B cell (primary cell): Measurements from ENCODE around the gene MAP2K5. TPM values are rescaled to one million over a fixed set of nuclear protein-coding genes. Genes with fewer than 3 reads are reported as not detected.

Experiments
- ATAC-seq: fragments of 200-7000 bp; cut with Tn5 transposase; one replicate; pipeline ENCODE4 v1.10.0; 2021; ENCODE audit warnings: low read depth, mild to moderate bottlenecking, moderate number of reproducible peaks, moderate library complexity
- CTCF ChIA-PET: fragments of 350-600 bp; sonication (Branson Sonifier 250); formaldehyde crosslinking; loops from one replicate; lab custom pipeline; 2021; ENCODE audit warnings: antibody characterized with exemption, inconsistent platforms; lab: Charles Lee
- POLR2A ChIA-PET: fragments of 350-600 bp; sonication (Branson Sonifier 250); formaldehyde crosslinking; loops from one replicate; lab custom pipeline; 2021; ENCODE audit warnings: antibody characterized with exemption; lab: Charles Lee
- DNase-seq: peaks from one replicate; pipeline ENCODE4 v3.0.0; 2013
- H2AFZ ChIP-seq: 2 replicates; pipeline ENCODE4 v1.6.1; 2012; ENCODE audit warnings: mild to moderate bottlenecking, low read depth, low read length; ENCODE audit not compliant: insufficient read depth, poor library complexity, severe bottlenecking
- H3K27ac ChIP-seq, 2 donors: 1 replicate in 1 of 2; 2 replicates in 1 of 2; pipeline ENCODE4 v1.5.1; 2012 to 2013; ENCODE audit warnings: low read length in 2 of 2, mild to moderate bottlenecking in 2 of 2, moderate library complexity in 1 of 2
- H3K27me3 ChIP-seq, 4 experiments: fragments of 200-600 bp in 1 of 4; sonication (generic) in 1 of 4; replicated peaks in 1 of 4; 1 replicate in 2 of 4; 2 replicates in 2 of 4; pipeline versions ENCODE4 v1.6.1 to v1.7.0; 2013 to 2016; ENCODE audit warnings: low read length in 3 of 4, mild to moderate bottlenecking in 2 of 4, mixed read lengths in 1 of 4, moderate library complexity in 1 of 4; ENCODE audit not compliant: insufficient read depth in 4 of 4, control insufficient read depth in 3 of 4; ENCODE audit errors: control extremely low read depth in 1 of 4
- H3K36me3 ChIP-seq, 2 experiments: replicated peaks in 1 of 2; 1 replicate in 1 of 2; 2 replicates in 1 of 2; pipeline versions ENCODE4 v1.6.1 to v1.7.1; 2013; ENCODE audit warnings: low read length in 1 of 2; ENCODE audit not compliant: insufficient read depth in 2 of 2, control insufficient read depth in 1 of 2; ENCODE audit errors: control extremely low read depth in 1 of 2, extremely low read depth in 1 of 2
- H3K4me1 ChIP-seq, 2 donors: fragments of 200-600 bp in 1 of 2; sonication (generic) in 1 of 2; 1 replicate in 1 of 2; 2 replicates in 1 of 2; pipeline versions ENCODE4 v1.5.1 to v1.6.1; 2013 to 2017; ENCODE audit warnings: low read length in 2 of 2; ENCODE audit not compliant: control insufficient read depth in 2 of 2, insufficient read depth in 2 of 2
- H3K4me2 ChIP-seq: replicated peaks from 2 replicates; pipeline ENCODE3; 2012; ENCODE audit warnings: mild to moderate bottlenecking, low read depth, low read length; ENCODE audit not compliant: poor library complexity, severe bottlenecking
- H3K4me3 ChIP-seq, 5 experiments: fragments of 200-600 bp in 1 of 5; sonication (generic) in 1 of 5; 1 replicate in 3 of 5; 2 replicates in 2 of 5; pipeline versions ENCODE4 v1.5.1 to v1.7.0; 2011 to 2016; ENCODE audit warnings: low read length in 4 of 5, mild to moderate bottlenecking in 4 of 5, low read depth in 2 of 5, control low read depth in 1 of 5, moderate library complexity in 1 of 5; ENCODE audit not compliant: insufficient read depth in 1 of 5; ENCODE audit errors: control extremely low read depth in 1 of 5, extremely low read depth in 1 of 5
- H3K79me2 ChIP-seq: fragments of 200-600 bp; sonication (generic); one replicate; pipeline ENCODE4 v1.6.0; 2016; ENCODE audit warnings: low read length; ENCODE audit not compliant: control insufficient read depth, insufficient read depth
- H3K9ac ChIP-seq: fragments of 200-600 bp; sonication (generic); 2 replicates; pipeline ENCODE4 v1.6.1; 2017; ENCODE audit warnings: mild to moderate bottlenecking, low read length, moderate library complexity
- H3K9me3 ChIP-seq, 3 donors: one replicate each; pipeline versions ENCODE4 v1.6.1 to v1.7.1; 2013; ENCODE audit warnings: low read length in 2 of 3; ENCODE audit not compliant: control insufficient read depth in 2 of 3, insufficient read depth in 1 of 3; ENCODE audit errors: control extremely low read depth in 1 of 3
- H4K20me1 ChIP-seq: 2 replicates; pipeline ENCODE4 v1.6.0; 2012; ENCODE audit warnings: mild to moderate bottlenecking, low read length; ENCODE audit not compliant: insufficient read depth, control insufficient read depth, poor library complexity, severe bottlenecking
- H3K27ac Mint-ChIP-seq: one replicate; pipeline ENCODE4 v1.8.0; 2021; ENCODE audit warnings: mixed read lengths
- H3K27me3 Mint-ChIP-seq: one replicate; pipeline ENCODE4 v1.8.0; 2021; ENCODE audit warnings: mixed read lengths
- H3K4me1 Mint-ChIP-seq: one replicate; pipeline ENCODE4 v1.8.0; 2021; ENCODE audit warnings: mixed read lengths
- H3K4me3 Mint-ChIP-seq: one replicate; pipeline ENCODE4 v1.8.0; 2021; ENCODE audit warnings: mixed read lengths
- H3K9me3 Mint-ChIP-seq: one replicate; pipeline ENCODE4 v1.8.0; 2022; ENCODE audit warnings: mixed read lengths; ENCODE audit not compliant: insufficient read depth
- EZH2 ChIP-seq: IDR thresholded peaks from 2 replicates; pipeline ENCODE4 v1.6.1; 2012; ENCODE audit warnings: borderline replicate concordance, low read depth, mild to moderate bottlenecking, moderate library complexity, low read length; ENCODE audit not compliant: insufficient read depth, poor library complexity, severe bottlenecking
- WGBS: methylation state at CpG from one replicate; pipeline ENCODE4 v1.1.5; 2013; ENCODE audit warnings: missing lambda C conversion rate; ENCODE audit not compliant: insufficient coverage; 5-methylcytosine and 5-hydroxymethylcytosine counted together
- intact Hi-C: fragments of 100-400 bp; cut with micrococcal nuclease; formaldehyde crosslinking; loops from one replicate; pipeline ENCODE4 v1.10.0; 2022
- polyA plus RNA-seq: library from polyadenylated mRNA; depleted of rRNA; stranded (reverse); fragments of >200 nt; gene quantifications from 2 replicates; pipeline ENCODE4 v1.2.3, GENCODE V29; 2012
- total RNA-seq, 2 donors: library from RNA; stranded (reverse); fragments of 120-200 nt in 1 of 2; gene quantifications; 1 replicate in 1 of 2; 2 replicates in 1 of 2; pipeline versions ENCODE4 v1.2.3 to v1.2.4, GENCODE V29; 2013 to 2022
- TF ChIP-seq, protein P1 (sequence below): fragments of 200-600 bp; IDR thresholded peaks from one replicate; pipeline ENCODE4 v1.8.0; 2022; ENCODE audit warnings: antibody characterized with exemption, mild to moderate bottlenecking

MAP2K5 gene
- total and polyA plus RNA-seq, 2 donors (not counting 1 experiment from before 2014, with no cell fraction given): 11.1 to 40.0 TPM

DNA sequence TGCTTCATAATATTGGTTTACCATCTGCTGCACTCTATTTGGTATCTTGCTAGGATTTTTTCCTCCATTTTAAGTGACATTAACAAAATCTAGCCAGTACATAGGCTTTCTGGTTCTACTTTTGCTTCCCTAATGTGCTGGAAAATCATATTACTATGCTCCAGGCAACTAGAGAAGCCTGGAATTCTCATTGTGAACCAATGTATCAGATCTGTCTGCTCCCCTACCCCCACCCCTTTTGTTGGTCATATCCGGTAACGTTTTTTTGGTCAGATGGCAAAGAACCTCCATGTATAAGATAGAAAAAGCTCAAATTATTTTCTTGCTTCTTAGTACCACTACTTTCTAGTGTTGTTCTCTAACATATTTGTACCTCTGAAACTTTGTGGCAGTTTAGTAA, 17.1 kb downstream of the MAP2K5 start:
- no CpG with 5 or more reads among the region's 2 CpGs for WGBS
- Histone ChIP-seq H3K27ac (no peak overlapping the region), H3K9ac (no peak overlapping the region), H3K4me3 (no peak overlapping the region), H4K20me1 (peaks cover 5% of the 10 kb centered on the region), H3K27me3 (no peaks in the 10 kb centered on the region), H3K4me1 (peaks cover 0 to 4% of the 10 kb centered on the region in 2 donors), H3K36me3 (no peaks in the 10 kb centered on the region), H3K4me2 (no peak overlapping the region), H2AFZ (no peak overlapping the region), H3K9me3 (no peaks in the 10 kb centered on the region), H3K79me2 (peaks cover 4% of the 10 kb centered on the region)
- intact Hi-C loops: no loop called here
- CTCF ChIA-PET: no interaction called here
- TF ChIP-seq, protein P1, sequence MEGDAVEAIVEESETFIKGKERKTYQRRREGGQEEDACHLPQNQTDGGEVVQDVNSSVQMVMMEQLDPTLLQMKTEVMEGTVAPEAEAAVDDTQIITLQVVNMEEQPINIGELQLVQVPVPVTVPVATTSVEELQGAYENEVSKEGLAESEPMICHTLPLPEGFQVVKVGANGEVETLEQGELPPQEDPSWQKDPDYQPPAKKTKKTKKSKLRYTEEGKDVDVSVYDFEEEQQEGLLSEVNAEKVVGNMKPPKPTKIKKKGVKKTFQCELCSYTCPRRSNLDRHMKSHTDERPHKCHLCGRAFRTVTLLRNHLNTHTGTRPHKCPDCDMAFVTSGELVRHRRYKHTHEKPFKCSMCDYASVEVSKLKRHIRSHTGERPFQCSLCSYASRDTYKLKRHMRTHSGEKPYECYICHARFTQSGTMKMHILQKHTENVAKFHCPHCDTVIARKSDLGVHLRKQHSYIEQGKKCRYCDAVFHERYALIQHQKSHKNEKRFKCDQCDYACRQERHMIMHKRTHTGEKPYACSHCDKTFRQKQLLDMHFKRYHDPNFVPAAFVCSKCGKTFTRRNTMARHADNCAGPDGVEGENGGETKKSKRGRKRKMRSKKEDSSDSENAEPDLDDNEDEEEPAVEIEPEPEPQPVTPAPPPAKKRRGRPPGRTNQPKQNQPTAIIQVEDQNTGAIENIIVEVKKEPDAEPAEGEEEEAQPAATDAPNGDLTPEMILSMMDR: no peak
- TF ChIP-seq EZH2: no peak
- no peaks in the 10 kb centered on the region for H3K27me3 Mint-ChIP-seq
- H3K4me3 Mint-ChIP-seq: no peak overlapping the region
- no peak for DNase-seq
- POLR2A ChIA-PET: interaction anchor here (0.5 kb wide), 1 partner anchor 17 kb away, joined by 4 read pairs; no protein-coding TSS in a partner anchor
- ATAC-seq: no peak
- H3K9me3 Mint-ChIP-seq: no peaks in the 10 kb centered on the region
- H3K27ac Mint-ChIP-seq: no peak overlapping the region
- H3K4me1 Mint-ChIP-seq: peaks cover 20% of the 10 kb centered on the region

DNA sequence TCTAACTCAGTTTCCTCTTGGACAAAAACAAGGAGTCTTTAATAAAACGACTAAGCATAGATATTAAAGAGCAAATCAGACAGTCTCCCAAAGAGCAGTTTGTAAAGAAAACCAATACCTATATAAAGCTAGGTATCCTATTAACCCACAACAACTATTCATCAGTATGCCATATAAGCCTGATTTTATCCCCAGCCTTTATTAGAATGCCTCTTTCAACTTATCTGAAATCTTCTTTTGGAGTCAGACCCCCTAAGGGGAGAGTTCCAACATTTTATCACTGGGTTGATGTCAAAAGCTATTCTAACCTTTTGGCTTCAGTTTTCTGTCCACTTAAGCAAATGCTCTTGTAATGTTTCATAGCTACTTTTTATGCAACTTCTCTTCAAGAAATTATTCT, 17.8 kb downstream of the MAP2K5 start:
- TF ChIP-seq, protein P1: no peak
- no peak for TF ChIP-seq EZH2
- Histone ChIP-seq H3K27me3 (no peaks in the 10 kb centered on the region), H4K20me1 (no peaks in the 10 kb centered on the region), H3K4me2 (no peak overlapping the region), H3K27ac (no peak overlapping the region), H2AFZ (no peak overlapping the region), H3K9me3 (no peaks in the 10 kb centered on the region), H3K4me3 (no peak overlapping the region), H3K4me1 (peaks cover 0 to 4% of the 10 kb centered on the region in 2 donors), H3K36me3 (no peaks in the 10 kb centered on the region), H3K79me2 (peaks cover 1% of the 10 kb centered on the region), H3K9ac (no peak overlapping the region)
- intact Hi-C loops: no loop called here
- H3K9me3 Mint-ChIP-seq: no peaks in the 10 kb centered on the region
- no peak for ATAC-seq
- ChIA-PET CTCF (no interaction called here), POLR2A (no interaction called here)
- H3K27ac Mint-ChIP-seq: no peak overlapping the region
- H3K27me3 Mint-ChIP-seq: no peaks in the 10 kb centered on the region
- H3K4me1 Mint-ChIP-seq: peaks cover 25% of the 10 kb centered on the region
- WGBS: no CpG with 5 or more reads among the region's 1 CpG
- no peak overlapping the region for H3K4me3 Mint-ChIP-seq
- DNase-seq: no peak
